ENCODE data around the gene KCP.

Gene KCP

DNA sequence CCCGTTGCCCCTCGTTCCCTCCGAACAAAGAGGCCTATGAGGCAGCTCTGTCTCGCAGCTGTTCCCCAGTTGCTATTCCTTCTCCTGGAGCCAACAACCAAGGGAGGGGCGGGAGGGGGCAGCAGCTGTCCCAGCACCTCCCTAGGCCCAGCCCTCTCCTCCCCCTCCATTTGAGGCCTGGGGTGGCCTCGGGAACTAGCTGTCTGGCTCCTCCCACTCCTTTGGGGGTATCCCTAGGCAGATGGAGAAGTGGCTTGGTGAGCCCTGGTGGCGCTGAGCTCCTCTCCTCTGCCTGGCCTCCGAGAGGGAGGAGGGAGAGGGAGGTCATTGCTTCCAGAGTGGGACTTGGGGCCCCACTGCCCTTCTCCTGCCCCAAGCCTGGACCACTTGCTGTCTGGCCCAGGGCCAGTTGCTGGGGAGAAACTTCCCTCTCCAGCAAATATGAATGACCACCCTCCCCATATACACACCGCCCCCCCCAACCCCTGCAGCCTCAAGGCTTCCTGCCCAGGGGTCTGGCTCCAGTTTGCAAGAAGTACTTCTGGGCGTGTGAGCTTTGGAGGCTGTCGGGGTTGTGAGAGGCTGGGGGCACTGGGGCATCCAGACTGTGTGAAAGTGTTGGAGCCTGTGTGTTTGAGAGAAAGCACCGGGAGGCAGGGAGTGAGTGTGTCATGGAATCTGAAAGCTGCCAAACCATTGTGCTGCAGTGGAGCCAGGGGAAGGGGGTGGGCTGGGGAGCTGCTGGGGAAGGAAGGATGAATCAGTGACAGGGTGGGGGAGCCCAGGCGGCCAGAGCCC is 77.2 kb downstream of the KCP start:
- Mint-ChIP-seq H3K4me3 (no peak overlapping the region), H3K9me3 (no peaks in the 10 kb centered on the region), H3K36me3 (no peaks in the 10 kb centered on the region), H3K27ac (no peak overlapping the region), H3K4me1 (peaks cover 21% of the 10 kb centered on the region)
- no peak for ATAC-seq
- no peak for DNase-seq (ENCODE audit: low spot score in 2 of 2)

DNA sequence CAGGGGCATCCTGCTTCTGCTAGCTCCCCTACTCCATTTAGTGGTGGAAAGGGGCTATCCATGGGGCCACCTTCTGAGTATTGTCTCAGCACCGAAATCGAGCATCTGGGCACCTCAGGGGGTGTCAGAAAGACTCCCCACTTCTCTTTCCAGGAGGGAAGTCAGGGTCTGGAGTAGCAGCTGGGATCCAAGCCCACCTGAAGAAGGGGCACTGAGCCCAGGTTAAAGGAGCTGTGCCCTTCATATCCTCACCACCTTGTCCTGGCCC is 77.7 kb downstream of the KCP start:
- Mint-ChIP-seq H3K36me3 (no peaks in the 10 kb centered on the region), H3K4me3 (no peak overlapping the region), H3K27ac (no peak overlapping the region), H3K9me3 (no peaks in the 10 kb centered on the region), H3K4me1 (peaks cover 21% of the 10 kb centered on the region)
- ATAC-seq (no peak), DNase-seq (ENCODE audit: low spot score in 2 of 2) (no peak)

DNA sequence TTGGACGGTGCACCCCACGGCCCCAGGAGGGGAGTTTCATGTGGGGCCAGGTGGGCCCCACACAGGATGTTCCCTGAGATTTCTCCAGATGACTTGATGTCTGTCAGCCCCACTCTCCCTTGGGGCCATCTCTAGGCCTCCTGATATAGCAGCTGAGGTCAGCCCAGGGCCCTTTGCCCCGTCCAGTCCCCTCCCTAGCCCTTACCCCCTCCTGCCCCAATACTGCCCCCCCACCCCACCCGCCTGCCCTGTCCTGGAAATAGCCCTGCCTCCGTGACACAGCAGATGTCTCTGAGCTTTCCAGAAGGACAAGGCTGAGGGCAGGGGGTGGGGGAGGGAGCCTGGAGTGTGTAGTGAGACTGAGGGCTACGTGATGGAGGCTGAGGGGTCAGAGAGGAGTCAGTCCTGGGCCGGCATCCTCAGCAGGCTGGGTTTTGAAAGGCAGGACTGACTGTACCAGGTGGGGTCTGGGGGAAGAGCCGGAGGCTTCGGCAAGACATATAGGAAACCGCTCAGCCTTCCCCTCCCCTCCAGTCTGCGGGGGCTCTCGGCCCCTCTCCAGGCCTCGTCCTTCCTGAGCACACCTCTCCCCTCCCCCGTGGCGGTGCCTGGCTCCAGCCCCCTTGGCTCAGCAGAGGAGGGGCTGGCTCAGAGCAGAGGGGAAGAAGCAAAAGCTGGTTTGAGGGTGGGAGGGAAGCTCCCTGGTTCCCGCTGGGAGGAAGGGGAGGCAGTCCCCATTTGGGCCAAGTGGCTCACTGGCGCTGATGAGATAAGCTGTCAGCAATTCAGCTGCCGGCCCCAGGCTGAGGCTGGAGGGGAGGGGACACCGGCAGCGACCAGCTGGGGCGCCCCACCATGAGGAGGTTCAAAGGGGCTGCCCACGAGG is 78.3 kb downstream of the KCP start:
- Mint-ChIP-seq H3K4me1 (peaks cover 21% of the 10 kb centered on the region), H3K27ac (no peak overlapping the region), H3K36me3 (no peaks in the 10 kb centered on the region), H3K4me3 (peak overlapping the region; percentile 67), H3K9me3 (no peaks in the 10 kb centered on the region)
- ATAC-seq (no peak), DNase-seq (ENCODE audit: low spot score in 2 of 2) (no peak)

GRCh38 chr7:128831178-128831993 is 79.1 kb downstream of the KCP start:
- H3K4me3 Mint-ChIP-seq, result peak overlapping the region; percentile 67
- ATAC-seq, result peak; percentile 3
- DNase-seq (ENCODE audit: low spot score in 2 of 2), result no peak
- no peaks in the 10 kb centered on the region for H3K36me3 Mint-ChIP-seq
- H3K4me1 Mint-ChIP-seq, result peaks cover 21% of the 10 kb centered on the region
- H3K27ac Mint-ChIP-seq, result no peak overlapping the region
- no peaks in the 10 kb centered on the region for H3K9me3 Mint-ChIP-seq

DNA sequence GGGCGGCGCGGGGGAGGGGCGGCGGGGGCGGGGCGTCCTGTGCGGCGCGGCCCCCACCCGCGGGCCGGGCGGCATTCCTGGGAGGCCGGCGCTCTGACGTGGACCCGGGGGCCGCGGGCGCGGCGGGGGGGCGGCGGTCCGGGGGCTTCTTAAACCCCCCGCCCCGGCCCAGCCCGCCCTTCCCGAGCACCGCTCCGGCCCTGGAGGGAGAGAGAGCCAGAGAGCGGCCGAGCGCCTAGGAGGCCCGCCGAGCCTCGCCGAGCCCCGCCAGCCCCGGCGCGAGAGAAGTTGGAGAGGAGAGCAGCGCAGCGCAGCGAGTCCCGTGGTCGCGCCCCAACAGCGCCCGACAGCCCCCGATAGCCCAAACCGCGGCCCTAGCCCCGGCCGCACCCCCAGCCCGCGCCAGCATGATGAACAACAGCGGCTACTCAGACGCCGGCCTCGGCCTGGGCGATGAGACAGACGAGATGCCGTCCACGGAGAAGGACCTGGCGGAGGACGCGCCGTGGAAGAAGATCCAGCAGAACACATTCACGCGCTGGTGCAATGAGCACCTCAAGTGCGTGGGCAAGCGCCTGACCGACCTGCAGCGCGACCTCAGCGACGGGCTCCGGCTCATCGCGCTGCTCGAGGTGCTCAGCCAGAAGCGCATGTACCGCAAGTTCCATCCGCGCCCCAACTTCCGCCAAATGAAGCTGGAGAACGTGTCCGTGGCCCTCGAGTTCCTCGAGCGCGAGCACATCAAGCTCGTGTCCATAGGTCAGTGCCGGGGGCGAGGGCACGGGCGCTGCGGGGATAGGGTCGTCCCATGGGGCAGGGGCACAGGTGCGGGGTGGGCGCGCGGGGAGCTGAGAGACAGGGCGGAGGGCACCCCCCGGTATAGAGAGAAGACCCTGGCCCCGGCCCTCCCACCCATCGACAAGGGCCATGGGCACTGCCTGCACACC is 80.0 kb downstream of the KCP start, which contains the start of gene FLNC:
Gene FLNC, plus strand, starts transcription at position 176 of the 947 bp plus-strand sequence. Its CDS starts 232 bp downstream, at position 408.
- DNase-seq (ENCODE audit: low spot score in 2 of 2), result no peak
- peak; percentile 64 for ATAC-seq
- H3K27ac Mint-ChIP-seq, result no peak within 1 kb of the TSS
- no peaks in the 10 kb centered on the region for H3K9me3 Mint-ChIP-seq
- H3K36me3 Mint-ChIP-seq, result no peaks in the 10 kb centered on the region
- peak within 1 kb of the TSS; percentile 67 for H3K4me3 Mint-ChIP-seq
- peaks cover 21% of the 10 kb centered on the region for H3K4me1 Mint-ChIP-seq

GRCh38 chr7:128829391-128830166 is 80.9 kb downstream of the KCP start:
- Mint-ChIP-seq H3K9me3 (no peaks in the 10 kb centered on the region), H3K36me3 (no peaks in the 10 kb centered on the region), H3K4me1 (peaks cover 21% of the 10 kb centered on the region), H3K4me3 (peak overlapping the region; percentile 67), H3K27ac (no peak overlapping the region)
- no peak for ATAC-seq
- DNase-seq (ENCODE audit: low spot score in 2 of 2), result no peak

GRCh38 chr7:128827971-128828711 is 82.4 kb downstream of the KCP start:
- no peaks in the 10 kb centered on the region for H3K36me3 Mint-ChIP-seq
- no peak overlapping the region for H3K4me3 Mint-ChIP-seq
- no peak for DNase-seq (ENCODE audit: low spot score in 2 of 2)
- no peaks in the 10 kb centered on the region for H3K9me3 Mint-ChIP-seq
- no peak overlapping the region for H3K27ac Mint-ChIP-seq
- H3K4me1 Mint-ChIP-seq, result peaks cover 21% of the 10 kb centered on the region
- no peak for ATAC-seq

- DNase-seq (ENCODE audit: low spot score in 2 of 2) (no peak), ATAC-seq (no peak)
- Mint-ChIP-seq H3K4me3 (no peak overlapping the region), H3K9me3 (no peaks in the 10 kb centered on the region), H3K36me3 (no peaks in the 10 kb centered on the region), H3K27ac (no peak overlapping the region), H3K4me1 (peaks cover 21% of the 10 kb centered on the region)
Observed at GRCh38 chr7:128827248-128827958, 83.1 kb downstream of the KCP start.

GRCh38 chr7:128826916-128827247 is 83.6 kb downstream of the KCP start:
- H3K4me1 Mint-ChIP-seq, result peaks cover 21% of the 10 kb centered on the region
- no peaks in the 10 kb centered on the region for H3K36me3 Mint-ChIP-seq
- H3K27ac Mint-ChIP-seq, result no peak overlapping the region
- H3K9me3 Mint-ChIP-seq, result no peaks in the 10 kb centered on the region
- ATAC-seq (no peak), DNase-seq (ENCODE audit: low spot score in 2 of 2) (no peak)
- no peak overlapping the region for H3K4me3 Mint-ChIP-seq

Measured in stimulated activated effector memory CD8-positive, alpha-beta T cell treated with anti-CD3 and anti-CD28 coated beads, Interleukin-12 subunit alpha, Interleukin-12 subunit beta, amount 100 ng/mL, for 72 hours (primary cell).